ENCODE measurements around the gene ELMO2. TPM values are rescaled to one million over a fixed set of nuclear protein-coding genes. Genes with fewer than 3 reads are reported as not detected.

The ELMO2 gene
- total RNA-seq, 1 donor from 2014 or later, result 77.5 TPM

GRCh38 chr20:46406986-46407670 is 713 bp upstream of the ELMO2 start:
- H3K27ac ChIP-seq, result peak overlapping the region; percentile 95 to 98
- peaks cover 19 to 51% of the 10 kb centered on the region in 2 donors for H3K4me1 ChIP-seq
- TF ChIP-seq CTCF (IDR thresholded peaks at IDR 0.05), result no peak
- no peaks in the 10 kb centered on the region for H3K36me3 ChIP-seq
- peak overlapping the region; percentile 87 to 88 for H3K4me3 ChIP-seq
- no peaks in the 10 kb centered on the region for H3K27me3 ChIP-seq
- intact Hi-C loops (cut with DNase I), result loop anchor here (1.0 kb wide), 2 partner anchors 43 to 435 kb away; partner anchors contain the start of gene ZNF335
- no peaks in the 10 kb centered on the region for H3K9me3 ChIP-seq
- peak; percentile 35 to 78 for DNase-seq (ENCODE audit: low spot score in 2 of 2)

GRCh38 chr20:46402331-46402811 is 4.0 kb downstream of the ELMO2 start:
- intact Hi-C loops (cut with DNase I), result loop anchor here (5.0 kb wide), 2 partner anchors 280 to 315 kb away; partner anchors contain the start of gene NCOA5
- no peak for DNase-seq (ENCODE audit: low spot score in 2 of 2)
- peak overlapping the region; percentile 77 to 82 for H3K27ac ChIP-seq
- TF ChIP-seq CTCF (IDR thresholded peaks at IDR 0.05), result no peak
- peaks cover 39 to 74% of the 10 kb centered on the region in 2 donors for H3K4me1 ChIP-seq
- peaks cover 0 to 3% of the 10 kb centered on the region in 2 donors for H3K36me3 ChIP-seq
- H3K4me3 ChIP-seq, result no peak overlapping the region
- no peaks in the 10 kb centered on the region for H3K9me3 ChIP-seq
- H3K27me3 ChIP-seq, result no peaks in the 10 kb centered on the region

- TF ChIP-seq CTCF (IDR thresholded peaks at IDR 0.05), result no peak
- peak overlapping the region in 1 of 2 donors; percentile 22 for H3K4me3 ChIP-seq
- peaks cover 0 to 6% of the 10 kb centered on the region in 2 donors for H3K36me3 ChIP-seq
- peak overlapping the region; percentile 77 to 82 for H3K27ac ChIP-seq
- no peaks in the 10 kb centered on the region for H3K27me3 ChIP-seq
- H3K9me3 ChIP-seq, result no peaks in the 10 kb centered on the region
- intact Hi-C loops (cut with DNase I), result loop anchor here (5.0 kb wide), 2 partner anchors 281 to 314 kb away; partner anchors contain the start of gene NCOA5
- H3K4me1 ChIP-seq, result peaks cover 39 to 69% of the 10 kb centered on the region in 2 donors
- no peak for DNase-seq (ENCODE audit: low spot score in 2 of 2)
These were observed 4.9 kb downstream of the ELMO2 start for GRCh38 chr20:46401478-46401860.

GRCh38 chr20:46400828-46401477 is 5.5 kb downstream of the ELMO2 start:
- H3K4me3 ChIP-seq, result peak overlapping the region; percentile 20 to 22
- intact Hi-C loops (cut with DNase I), result loop anchor here (5.0 kb wide), 2 partner anchors 281 to 314 kb away; partner anchors contain the start of gene NCOA5
- H3K27me3 ChIP-seq, result no peaks in the 10 kb centered on the region
- peaks cover 39 to 69% of the 10 kb centered on the region in 2 donors for H3K4me1 ChIP-seq
- H3K27ac ChIP-seq, result peak overlapping the region; percentile 77 to 82
- no peaks in the 10 kb centered on the region for H3K9me3 ChIP-seq
- H3K36me3 ChIP-seq, result peaks cover 0 to 6% of the 10 kb centered on the region in 2 donors
- no peak for DNase-seq (ENCODE audit: low spot score in 2 of 2)
- no peak for TF ChIP-seq CTCF (IDR thresholded peaks at IDR 0.05)

- Histone ChIP-seq H3K27ac (peak overlapping the region; percentile 77 to 82), H3K4me1 (peaks cover 32 to 69% of the 10 kb centered on the region in 2 donors), H3K4me3 (peak overlapping the region; percentile 20 to 22), H3K9me3 (no peaks in the 10 kb centered on the region), H3K36me3 (peaks cover 0 to 6% of the 10 kb centered on the region in 2 donors), H3K27me3 (no peaks in the 10 kb centered on the region)
- DNase-seq (ENCODE audit: low spot score in 2 of 2), result peak in 1 of 2 donors; percentile 76
- intact Hi-C loops (cut with DNase I), result loop anchor here (5.0 kb wide), 2 partner anchors 282 to 313 kb away; partner anchors contain the start of gene NCOA5
- TF ChIP-seq CTCF (IDR thresholded peaks at IDR 0.05), result peak in 1 of 3 experiments; percentile 12
These were observed 6.2 kb downstream of the ELMO2 start for GRCh38 chr20:46400253-46400652.
